Heart left ventricle (tissue), 13 donors: Measurements from ENCODE around the gene HLF.

Experiments
- POLR2A ChIP-seq, 2 donors: fragments of 450-650 bp; IDR thresholded peaks; one replicate each; pipeline ENCODE4 v1.6.1; 2017; ENCODE audit warnings: antibody characterized with exemption in 2 of 2, mild to moderate bottlenecking in 2 of 2, moderate library complexity in 2 of 2
- TF ChIP-seq, protein P1 (sequence below), 12 donors: fragments of 200-600 bp; sonication (generic) in 4 of 12; IDR thresholded peaks; one replicate each; pipeline versions ENCODE4 v1.5.0 to v1.8.0; 2018 to 2022; ENCODE audit warnings: antibody characterized with exemption in 12 of 12, mild to moderate bottlenecking in 5 of 12
- donor health status: ischemic (EF 13 %, LVEDD 7.1; RV severe dilation, severe dysfunction).
- donor health status: DM: no; HTN: yes; CAD: no.
- donor health status: DM: no; HTN: no; CAD: no.
- donor health status: ischemic (EF 25% LVEDD 6.9; RV normal size, moderate dysfunction).
- donor health status: ischemic (EF 25% LVEDD 5.7; RV mildly dilated, moderate dysfunction).
- donor health status: ischemic (EF 35%, LVEDD 5.7; RV mildly dilated, moderate dysfunction).
- donor health status: nonischemic (EF 11% LVEDD 7.7; RV severe dilation, severe dysfunction).
- donor health status: DM: yes; HTN: yes; CAD: no.
- donor health status: PGD.
- donor health status: ischemic (EF 29% LVEDD 5.4; RV normal size, mild dysfunction).
- donor health status: nonischemic (EF 23%, LVEDD 6.1; RV moderate dilation, normal function).

DNA sequence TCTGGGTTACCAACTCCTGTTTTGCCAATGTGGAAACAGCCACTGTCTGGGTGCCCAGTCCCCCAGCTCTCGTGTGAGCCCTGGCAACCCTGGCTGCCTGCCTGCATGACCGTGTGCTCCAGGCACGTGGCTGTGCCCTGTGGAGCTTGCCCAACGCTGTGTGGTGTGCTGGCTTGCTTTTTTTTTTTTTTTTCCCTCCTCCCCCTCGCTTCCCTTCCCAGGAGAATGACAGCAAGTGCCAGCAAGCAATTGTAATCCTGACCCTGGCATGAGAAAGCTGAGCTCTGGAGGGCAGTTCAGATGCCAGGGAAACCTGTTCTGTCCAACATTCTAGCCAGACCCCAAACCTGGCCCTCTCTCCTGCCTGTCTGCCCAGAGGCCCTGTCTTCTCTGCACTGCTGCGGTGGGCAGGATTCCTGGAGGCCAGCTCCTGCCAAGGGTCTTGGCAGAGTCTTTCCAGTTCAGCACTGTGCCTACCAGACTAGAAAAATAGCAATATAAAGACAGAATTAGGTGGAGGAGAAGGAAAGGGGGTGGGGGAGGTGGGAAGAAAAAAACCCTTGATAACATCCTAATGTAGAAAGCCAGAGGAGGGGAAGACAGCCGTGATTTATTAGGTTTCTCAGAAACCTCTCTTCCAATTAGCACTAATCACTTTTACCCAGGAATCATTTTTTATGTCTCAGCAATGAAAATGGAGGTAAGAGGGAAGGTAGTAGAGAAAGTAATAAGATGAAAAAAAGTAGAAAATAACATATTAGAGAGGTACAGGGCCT lies 9.0 kb downstream of the HLF start:
- TF ChIP-seq, protein P1, sequence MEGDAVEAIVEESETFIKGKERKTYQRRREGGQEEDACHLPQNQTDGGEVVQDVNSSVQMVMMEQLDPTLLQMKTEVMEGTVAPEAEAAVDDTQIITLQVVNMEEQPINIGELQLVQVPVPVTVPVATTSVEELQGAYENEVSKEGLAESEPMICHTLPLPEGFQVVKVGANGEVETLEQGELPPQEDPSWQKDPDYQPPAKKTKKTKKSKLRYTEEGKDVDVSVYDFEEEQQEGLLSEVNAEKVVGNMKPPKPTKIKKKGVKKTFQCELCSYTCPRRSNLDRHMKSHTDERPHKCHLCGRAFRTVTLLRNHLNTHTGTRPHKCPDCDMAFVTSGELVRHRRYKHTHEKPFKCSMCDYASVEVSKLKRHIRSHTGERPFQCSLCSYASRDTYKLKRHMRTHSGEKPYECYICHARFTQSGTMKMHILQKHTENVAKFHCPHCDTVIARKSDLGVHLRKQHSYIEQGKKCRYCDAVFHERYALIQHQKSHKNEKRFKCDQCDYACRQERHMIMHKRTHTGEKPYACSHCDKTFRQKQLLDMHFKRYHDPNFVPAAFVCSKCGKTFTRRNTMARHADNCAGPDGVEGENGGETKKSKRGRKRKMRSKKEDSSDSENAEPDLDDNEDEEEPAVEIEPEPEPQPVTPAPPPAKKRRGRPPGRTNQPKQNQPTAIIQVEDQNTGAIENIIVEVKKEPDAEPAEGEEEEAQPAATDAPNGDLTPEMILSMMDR (IDR thresholded peaks at IDR 0.05): no peak
- no peak for TF ChIP-seq POLR2A (IDR thresholded peaks at IDR 0.05)
